ENCODE measurements around the gene COL23A1. TPM values are rescaled to one million over a fixed set of nuclear protein-coding genes. Genes with fewer than 3 reads are reported as not detected.
A peak's percentile ranks its signal among the peaks of the same experiment; 100 is the strongest.

COL23A1 gene
- total RNA-seq, 4 donors from 2014 or later = 2.5 to 3.4 (median 3.0) TPM

DNA sequence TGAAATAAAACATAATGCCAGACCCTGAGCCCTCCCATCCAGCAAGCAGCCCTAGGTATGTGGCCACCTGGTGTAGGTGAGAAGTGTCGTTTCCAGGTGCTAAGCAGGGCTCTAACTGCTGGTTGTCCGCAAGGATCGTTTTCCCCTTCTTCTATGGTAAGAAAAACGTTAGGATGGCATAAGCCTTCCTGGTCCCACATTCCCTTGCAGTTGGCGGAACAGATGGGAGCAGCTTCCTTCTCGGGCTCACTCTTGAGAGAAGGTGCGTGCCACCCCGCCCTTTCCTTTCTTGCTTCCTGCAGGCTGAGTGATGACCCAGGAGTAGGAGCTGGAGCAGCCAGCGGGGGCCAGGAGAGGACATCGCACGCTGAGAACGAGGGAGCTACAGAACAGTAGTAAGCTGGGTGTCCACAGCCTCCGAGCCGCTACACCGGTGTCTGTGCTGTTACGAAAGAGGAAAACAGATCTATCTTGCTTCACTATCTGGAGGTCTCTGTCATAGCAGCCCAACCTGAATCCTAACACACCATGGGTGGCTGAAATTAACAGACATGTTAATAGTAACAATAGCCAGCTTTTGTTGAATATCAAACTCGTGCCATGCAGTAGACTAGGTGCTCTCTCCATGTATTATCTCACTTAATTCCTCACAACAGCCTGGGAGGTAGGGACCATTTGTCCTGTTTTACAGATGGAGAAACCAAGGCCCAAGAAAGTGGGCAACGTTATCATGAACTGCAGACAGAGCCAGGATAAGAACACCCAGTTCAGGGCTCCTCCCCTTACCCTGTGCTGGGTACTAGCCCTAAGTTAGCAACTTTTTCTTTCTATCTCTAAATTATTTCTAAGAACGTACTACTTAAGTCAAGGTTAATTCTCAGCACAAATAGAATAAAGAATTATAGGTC, 139.8 kb downstream of the COL23A1 start:
- no peak for TF ChIP-seq POLR2A (IDR thresholded peaks at IDR 0.05)
- TF ChIP-seq, protein P1, sequence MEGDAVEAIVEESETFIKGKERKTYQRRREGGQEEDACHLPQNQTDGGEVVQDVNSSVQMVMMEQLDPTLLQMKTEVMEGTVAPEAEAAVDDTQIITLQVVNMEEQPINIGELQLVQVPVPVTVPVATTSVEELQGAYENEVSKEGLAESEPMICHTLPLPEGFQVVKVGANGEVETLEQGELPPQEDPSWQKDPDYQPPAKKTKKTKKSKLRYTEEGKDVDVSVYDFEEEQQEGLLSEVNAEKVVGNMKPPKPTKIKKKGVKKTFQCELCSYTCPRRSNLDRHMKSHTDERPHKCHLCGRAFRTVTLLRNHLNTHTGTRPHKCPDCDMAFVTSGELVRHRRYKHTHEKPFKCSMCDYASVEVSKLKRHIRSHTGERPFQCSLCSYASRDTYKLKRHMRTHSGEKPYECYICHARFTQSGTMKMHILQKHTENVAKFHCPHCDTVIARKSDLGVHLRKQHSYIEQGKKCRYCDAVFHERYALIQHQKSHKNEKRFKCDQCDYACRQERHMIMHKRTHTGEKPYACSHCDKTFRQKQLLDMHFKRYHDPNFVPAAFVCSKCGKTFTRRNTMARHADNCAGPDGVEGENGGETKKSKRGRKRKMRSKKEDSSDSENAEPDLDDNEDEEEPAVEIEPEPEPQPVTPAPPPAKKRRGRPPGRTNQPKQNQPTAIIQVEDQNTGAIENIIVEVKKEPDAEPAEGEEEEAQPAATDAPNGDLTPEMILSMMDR (IDR thresholded peaks at IDR 0.05) = no peak
- WGBS, 2 donors = 81 to 84% methylated on average over 19 of the region's 19 CpGs
- peak in 1 of 2 donors; percentile 72 for DNase-seq (ENCODE audit: low spot score in 2 of 2)
- intact Hi-C loops (cut with DNase I; ENCODE audit: low total_unique reads) = no loop called here
- no peak overlapping the region for H3K4me3 ChIP-seq (ENCODE audit: low read depth, poor library complexity, severe bottlenecking)

DNA sequence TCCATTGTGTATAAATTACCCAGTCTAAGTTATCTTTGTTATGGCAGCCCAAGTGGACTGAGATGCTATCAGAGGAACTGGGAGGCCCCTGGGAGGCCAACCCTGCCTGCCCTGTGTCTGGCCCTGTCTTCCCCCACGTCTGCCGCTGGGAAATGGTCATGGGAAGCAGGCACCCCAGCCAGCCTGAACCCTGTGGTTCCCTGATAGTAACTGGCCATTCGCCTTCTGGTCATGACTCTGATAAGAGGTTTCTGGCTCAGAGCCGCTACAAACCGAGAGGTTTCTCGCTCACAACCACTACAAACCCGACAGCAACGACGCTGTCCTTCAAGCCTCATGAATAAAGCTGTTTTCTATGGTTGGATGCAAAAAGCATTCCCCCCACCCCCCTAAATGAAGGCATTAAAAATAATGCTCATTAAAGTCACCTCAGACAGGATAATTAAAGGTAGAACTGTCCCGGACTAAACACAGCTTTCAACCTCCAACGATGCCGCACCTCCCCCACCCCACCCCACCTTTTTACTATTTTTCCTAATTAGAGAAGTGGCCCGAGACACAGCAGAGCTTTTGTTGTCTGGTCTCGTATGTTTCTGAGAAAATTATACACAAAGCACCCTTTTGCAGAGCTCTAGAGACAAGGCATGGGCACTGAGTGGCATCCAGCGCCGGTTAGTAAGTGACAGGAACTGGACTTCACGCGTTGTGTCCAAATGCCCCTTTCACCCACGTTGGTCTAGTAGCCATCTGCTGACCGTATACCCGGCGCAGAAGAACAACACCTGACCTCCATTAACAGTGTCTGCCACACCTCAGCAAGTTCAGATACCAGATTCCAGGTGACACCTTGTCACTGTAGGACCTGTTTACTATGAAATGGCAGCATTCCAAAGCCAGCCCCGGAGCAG, 140.8 kb downstream of the COL23A1 start:
- WGBS, 2 donors = 76 to 80% methylated on average over 22 to 23 of the region's 23 CpGs
- intact Hi-C loops (cut with DNase I; ENCODE audit: low total_unique reads) = no loop called here
- no peak overlapping the region for H3K4me3 ChIP-seq (ENCODE audit: low read depth, poor library complexity, severe bottlenecking)
- TF ChIP-seq, protein P1 (IDR thresholded peaks at IDR 0.05) = no peak
- peak in 1 of 2 donors; percentile 46 for DNase-seq (ENCODE audit: low spot score in 2 of 2)

DNA sequence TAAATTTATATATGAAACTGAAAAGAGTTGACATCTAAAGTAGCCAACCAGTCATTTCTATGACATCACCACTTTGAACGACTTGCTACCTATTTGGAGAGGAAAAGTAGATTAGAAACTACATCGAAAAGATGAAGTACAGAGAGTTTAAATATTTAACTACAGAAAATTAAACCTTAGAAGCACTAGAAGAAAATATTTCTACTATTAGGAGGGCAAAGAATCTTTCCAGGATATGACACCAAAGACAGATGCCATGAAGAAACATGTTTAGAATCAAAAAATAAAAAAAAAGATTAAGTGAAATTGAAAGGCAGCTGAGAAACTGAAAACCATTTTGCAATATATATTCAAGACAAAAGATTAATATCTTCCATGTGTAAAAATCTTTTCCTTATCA, 144.7 kb downstream of the COL23A1 start:
- no peak overlapping the region for H3K4me3 ChIP-seq (ENCODE audit: low read depth, poor library complexity, severe bottlenecking)
- DNase-seq (ENCODE audit: low spot score in 2 of 2) = no peak
- TF ChIP-seq, protein P1 (IDR thresholded peaks at IDR 0.05) = no peak
- TF ChIP-seq POLR2A (IDR thresholded peaks at IDR 0.05) = no peak
- intact Hi-C loops (cut with DNase I; ENCODE audit: low total_unique reads) = no loop called here
- WGBS, 2 donors = 90 to 91% methylated on average over 2 of the region's 2 CpGs

DNA sequence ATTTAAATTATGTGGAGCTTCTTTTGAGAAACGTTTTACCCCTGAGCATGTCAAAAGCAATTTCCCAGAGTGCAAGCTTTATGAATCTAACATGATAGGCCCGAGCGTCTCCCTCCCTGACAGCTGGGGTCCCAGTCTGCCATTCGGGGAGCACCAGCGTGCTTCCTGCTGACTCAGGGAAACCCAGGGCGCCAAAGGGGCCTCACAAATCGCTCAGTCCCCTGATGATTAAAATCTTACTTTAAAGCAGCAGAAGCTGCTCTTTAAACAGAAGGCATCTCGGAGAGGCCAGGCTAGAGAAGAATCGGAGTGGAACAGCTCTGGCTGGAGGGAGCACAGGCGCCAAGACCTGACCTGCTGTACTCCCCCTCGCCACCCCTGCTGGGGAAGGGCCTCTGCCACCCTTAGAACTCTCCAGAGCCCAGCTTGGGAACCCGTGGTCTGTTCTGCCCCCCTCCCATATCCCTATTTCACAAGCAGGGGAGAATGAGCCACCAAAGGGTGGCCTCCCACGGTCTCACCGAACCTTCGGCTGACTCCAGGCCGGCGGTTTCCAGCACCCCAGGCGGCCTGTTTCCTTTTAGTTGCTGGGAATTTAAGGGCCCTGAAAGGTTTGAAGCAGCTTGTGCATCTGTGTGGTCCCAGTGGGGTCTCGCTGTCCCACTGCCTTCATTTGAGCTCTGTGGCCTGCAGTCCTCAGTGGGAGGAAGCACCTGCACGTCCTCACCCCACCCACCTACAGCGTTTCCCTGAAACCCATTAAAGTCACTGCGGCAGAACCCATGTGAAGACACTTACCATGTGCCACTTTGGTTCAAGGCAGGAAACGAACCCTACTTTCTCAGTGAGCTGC, 147.6 kb downstream of the COL23A1 start:
- DNase-seq (ENCODE audit: low spot score in 2 of 2) = peak in 1 of 2 donors; percentile 48
- intact Hi-C loops (cut with DNase I; ENCODE audit: low total_unique reads) = no loop called here
- TF ChIP-seq, protein P1 (IDR thresholded peaks at IDR 0.05) = no peak
- no peak for TF ChIP-seq POLR2A (IDR thresholded peaks at IDR 0.05)
- H3K4me3 ChIP-seq (ENCODE audit: low read depth, poor library complexity, severe bottlenecking) = no peak overlapping the region
- WGBS, 2 donors = 83 to 88% methylated on average over 22 to 23 of the region's 23 CpGs

All from lower leg skin (tissue), 4 donors.